ENCODE measurements around the gene ARPC1A.

Gene ARPC1A

GRCh38 chr7:99396418-99397296 is 71.0 kb downstream of the ARPC1A start:
- TF ChIP-seq CTCF (IDR thresholded peaks at IDR 0.05; ENCODE audit: control extremely low read depth, extremely low read depth, low read depth, missing control alignments) = no peak
- ChIA-PET CTCF (no interaction called here), POLR2A (no interaction called here)
- no peak for DNase-seq (ENCODE audit: extremely low spot score)

- no peak for TF ChIP-seq CTCF (IDR thresholded peaks at IDR 0.05; ENCODE audit: control extremely low read depth, extremely low read depth, low read depth, missing control alignments)
- CTCF ChIA-PET = interaction anchor here (1.7 to 2.3 kb wide), 2 partner anchors 10 kb away, joined by 6 to 17 read pairs; partner anchors contain the start of genes BUD31 and PDAP1
- DNase-seq (ENCODE audit: extremely low spot score) = no peak
- POLR2A ChIA-PET = no interaction called here
These were observed 71.7 kb downstream of the ARPC1A start for GRCh38 chr7:99397297-99397983.

DNA sequence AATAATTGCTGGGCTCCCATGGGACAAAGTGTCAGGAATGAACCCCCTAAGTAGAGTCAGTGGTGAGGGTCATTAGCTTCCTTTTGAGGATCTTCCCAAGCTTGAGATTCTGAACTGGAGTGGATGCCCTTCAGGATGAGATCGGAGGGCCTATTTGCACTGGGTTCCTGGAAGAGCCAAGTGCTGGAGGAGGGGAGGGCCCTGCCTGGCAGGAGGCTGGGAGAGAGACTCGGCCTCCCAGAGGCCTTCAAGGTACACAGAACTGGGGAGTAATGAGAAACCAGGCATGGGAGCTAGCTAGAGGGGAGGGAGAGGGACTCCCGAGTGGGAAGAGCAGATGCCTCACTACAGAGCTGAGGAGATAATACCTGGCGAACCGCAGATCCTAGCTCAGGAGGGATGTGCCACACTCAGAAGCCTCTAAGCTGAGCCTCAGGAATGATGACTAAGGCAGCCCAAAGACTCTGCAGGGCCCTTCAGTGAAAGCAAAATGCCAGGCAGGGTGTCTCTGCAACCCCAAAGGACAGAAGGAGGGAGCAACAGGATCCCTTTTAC is 73.3 kb downstream of the ARPC1A start:
- ChIA-PET CTCF (interaction anchor here (0.7 to 2.3 kb wide), 4 partner anchors 9 to 32 kb away, joined by 3 to 17 read pairs (median 5); partner anchors contain the start of genes BUD31 and PDAP1), POLR2A (interaction anchor here (0.8 to 3.0 kb wide), 2 partner anchors 9 to 10 kb away, joined by 4 to 16 read pairs; partner anchors contain the start of genes BUD31 and PDAP1)
- no peak for DNase-seq (ENCODE audit: extremely low spot score)
- TF ChIP-seq CTCF (IDR thresholded peaks at IDR 0.05; ENCODE audit: control extremely low read depth, extremely low read depth, low read depth, missing control alignments) = no peak

DNA sequence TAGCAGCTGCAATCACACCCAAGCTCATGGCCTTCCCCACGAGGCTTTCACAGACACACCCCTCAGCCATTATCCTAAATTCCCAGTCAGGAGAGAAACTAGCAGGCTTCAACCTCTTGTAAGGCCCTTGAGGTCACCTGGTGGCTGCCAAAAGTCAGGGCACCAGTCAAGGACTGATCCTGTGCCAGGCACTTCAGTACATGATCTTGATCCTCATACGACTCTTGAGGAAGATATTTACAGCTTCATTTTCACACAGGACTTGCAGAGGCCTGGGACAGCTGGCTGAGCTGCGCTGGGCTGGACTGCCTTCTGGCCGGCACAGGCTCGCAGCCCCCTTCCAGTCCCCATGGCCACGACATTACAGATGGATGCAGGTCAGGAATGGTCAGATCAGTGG is 73.9 kb downstream of the ARPC1A start:
- POLR2A ChIA-PET = interaction anchor here (0.6 to 3.0 kb wide), 2 partner anchors 10 to 76 kb away, joined by 3 to 16 read pairs; partner anchors contain the start of genes BUD31 and PDAP1
- no peak for TF ChIP-seq CTCF (IDR thresholded peaks at IDR 0.05; ENCODE audit: control extremely low read depth, extremely low read depth, low read depth, missing control alignments)

DNA sequence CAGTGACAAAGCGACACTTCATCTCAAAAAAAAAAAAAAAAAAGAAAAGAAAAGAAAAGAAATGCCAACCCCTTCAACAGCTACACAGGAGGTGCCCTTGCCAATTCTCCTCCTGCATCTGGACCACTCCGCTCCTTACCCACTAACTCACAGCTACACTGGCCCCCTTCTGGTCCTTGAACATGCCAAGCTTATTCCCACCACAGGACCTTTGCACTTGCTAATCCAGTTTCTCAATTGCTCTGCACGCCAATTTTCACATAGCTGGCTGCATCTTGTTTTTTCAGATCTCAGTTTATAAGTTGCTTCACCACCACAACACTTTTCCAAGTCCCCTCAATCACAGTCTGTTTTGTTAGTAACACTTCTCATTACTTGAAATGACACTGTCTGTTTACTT is 77.2 kb downstream of the ARPC1A start:
- ChIA-PET POLR2A (interaction anchor here (0.6 to 1.7 kb wide), 3 partner anchors 10 to 1132 kb away, joined by 4 to 5 read pairs (median 4); no protein-coding TSS in a partner anchor), CTCF (interaction anchor here (0.6 to 1.1 kb wide), 2 partner anchors 9 to 620 kb away, joined by 3 read pairs; no protein-coding TSS in a partner anchor)
- no peak for TF ChIP-seq CTCF (IDR thresholded peaks at IDR 0.05; ENCODE audit: control extremely low read depth, extremely low read depth, low read depth, missing control alignments)
- DNase-seq (ENCODE audit: extremely low spot score) = no peak

More for the DNA sequence above, 73.9 kb downstream of the ARPC1A start:
- CTCF ChIA-PET = interaction anchor here (1.2 to 2.3 kb wide), 4 partner anchors 8 to 87 kb away, joined by 3 to 17 read pairs (median 4); partner anchors contain the start of genes BUD31 and PDAP1
- no peak for DNase-seq (ENCODE audit: extremely low spot score)

- no peak for DNase-seq (ENCODE audit: extremely low spot score)
- no peak for TF ChIP-seq CTCF (IDR thresholded peaks at IDR 0.05; ENCODE audit: control extremely low read depth, extremely low read depth, low read depth, missing control alignments)
- ChIA-PET POLR2A (interaction anchor here (0.7 to 1.7 kb wide), 3 partner anchors 11 to 337 kb away, joined by 3 to 5 read pairs (median 4); no protein-coding TSS in a partner anchor), CTCF (interaction anchor here (1.1 to 1.2 kb wide), 2 partner anchors 10 to 12 kb away, joined by 3 to 4 read pairs; no protein-coding TSS in a partner anchor)
These were observed 78.1 kb downstream of the ARPC1A start for GRCh38 chr7:99403764-99404163.

Data from GM10248 (cell line).